Testis (tissue), 3 donors: Measurements from ENCODE around the gene MAP4. TPM values are rescaled to one million over a fixed set of nuclear protein-coding genes. Genes with fewer than 3 reads are reported as not detected.
A peak's percentile ranks its signal among the peaks of the same experiment; 100 is the strongest.

Experiments
- DNase-seq: peaks from one replicate; pipeline ENCODE4 v3.0.0-alpha.2; 2019
- H3K27ac ChIP-seq, 2 donors: fragments of 200-600 bp; sonication (generic); one replicate each; pipeline ENCODE4 v1.5.1; 2019
- H3K27me3 ChIP-seq: fragments of 200-600 bp; sonication (generic); one replicate; pipeline ENCODE4 v1.5.1; 2019
- H3K36me3 ChIP-seq: fragments of 200-600 bp; sonication (generic); one replicate; pipeline ENCODE4 v1.5.1; 2017; ENCODE audit warnings: low read depth; ENCODE audit errors: missing control alignments
- H3K4me1 ChIP-seq: fragments of 200-600 bp; sonication (generic); one replicate; pipeline ENCODE4 v1.5.1; 2019
- H3K4me3 ChIP-seq, 2 donors: fragments of 200-600 bp; sonication (generic); one replicate each; pipeline ENCODE4 v1.5.1; 2017 to 2019
- H3K9me3 ChIP-seq: fragments of 200-600 bp; sonication (generic); one replicate; pipeline ENCODE4 v1.5.1; 2017
- POLR2A ChIP-seq: fragments of 450-650 bp; IDR thresholded peaks from one replicate; pipeline ENCODE4 v1.6.1; 2017; ENCODE audit warnings: antibody characterized with exemption, mild to moderate bottlenecking, moderate library complexity
- WGBS, 2 donors: methylation state at CpG; one replicate each; pipeline ENCODE4 v1.1.5; 2018; 5-methylcytosine and 5-hydroxymethylcytosine counted together
- intact Hi-C: fragments of 100-400 bp; cut with DNase I; formaldehyde crosslinking; loops from one replicate; pipeline ENCODE4 v1.15.1; 2023; ENCODE audit warnings: low total_unique reads
- polyA plus RNA-seq: library from polyadenylated mRNA; stranded (reverse); fragments of 350-450 nt; fragmentation: Illumina TruSeq; extraction: RNeasy Lipid Tissue Mini Kit (QIAGEN cat#74804); gene quantifications from one replicate; pipeline ENCODE4 v1.2.3, GENCODE V29; 2014; ENCODE audit warnings: low read depth, low replicate concordance; ENCODE audit not compliant: insufficient read depth
- total RNA-seq, 2 donors: library from RNA; depleted of rRNA; stranded (reverse); fragments of >200 nt; gene quantifications; one replicate each; pipeline ENCODE4 v1.2.3, GENCODE V29; 2016
- TF ChIP-seq, protein P1 (sequence below), 3 experiments: fragments of 450-650 bp in 2 of 3; fragments of 200-600 bp in 1 of 3; sonication (generic) in 1 of 3; IDR thresholded peaks; one replicate each; pipeline ENCODE4 v1.5.1; 2016 to 2019; ENCODE audit warnings: antibody characterized with exemption in 3 of 3, mild to moderate bottlenecking in 2 of 3, moderate library complexity in 1 of 3

The MAP4 gene
- total and polyA plus RNA-seq, 3 donors from 2014 or later = 195 to 241 (median 226) TPM

DNA sequence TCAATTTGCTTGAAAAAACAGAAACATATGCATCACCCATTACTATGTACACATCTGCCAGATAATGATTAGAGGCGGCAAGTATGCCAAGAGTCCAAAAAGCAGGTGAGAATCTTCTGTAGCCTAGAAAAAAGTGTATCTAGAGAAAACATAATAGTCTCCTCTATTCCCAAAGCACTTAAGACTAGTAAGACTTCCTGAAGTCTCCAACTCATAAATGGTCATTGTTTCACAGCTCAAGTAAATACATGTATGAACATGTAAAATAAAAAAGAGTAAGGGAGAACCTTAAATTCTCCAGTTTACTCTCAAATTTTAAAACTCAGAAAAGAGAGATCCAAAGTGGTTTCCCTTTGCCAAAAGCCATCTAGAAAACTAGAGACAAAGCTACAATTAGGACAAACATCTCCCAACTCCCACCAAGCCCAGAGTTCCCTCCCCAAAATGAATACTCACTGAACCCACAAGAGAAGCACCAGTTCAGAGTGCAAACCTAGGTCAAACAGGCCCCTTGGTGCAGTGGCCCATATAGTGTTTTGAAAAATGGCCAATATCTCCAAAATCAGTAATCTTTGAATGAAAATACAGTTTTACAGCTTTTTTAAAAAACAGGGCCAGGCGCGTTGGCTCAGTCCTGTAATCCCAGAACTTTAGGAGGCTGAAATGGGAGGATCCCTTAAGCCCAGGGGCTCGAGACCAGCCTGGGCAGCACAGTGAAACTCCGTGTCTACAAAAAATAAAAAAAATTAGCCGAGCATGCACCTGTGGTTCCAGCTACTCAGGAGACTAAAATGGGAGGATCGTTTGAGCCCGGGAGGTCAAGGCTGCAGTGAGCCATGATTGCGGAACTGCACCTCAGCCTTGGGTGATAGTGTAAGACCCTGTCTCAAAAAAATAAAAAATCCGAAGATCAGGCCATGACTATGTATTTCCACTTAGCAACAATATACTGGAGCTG lies 11.0 kb upstream of the MAP4 start:
- peak overlapping the region in 1 of 2 donors; percentile 1 for H3K27ac ChIP-seq
- intact Hi-C loops = no loop called here
- TF ChIP-seq POLR2A = no peak
- TF ChIP-seq, protein P1, sequence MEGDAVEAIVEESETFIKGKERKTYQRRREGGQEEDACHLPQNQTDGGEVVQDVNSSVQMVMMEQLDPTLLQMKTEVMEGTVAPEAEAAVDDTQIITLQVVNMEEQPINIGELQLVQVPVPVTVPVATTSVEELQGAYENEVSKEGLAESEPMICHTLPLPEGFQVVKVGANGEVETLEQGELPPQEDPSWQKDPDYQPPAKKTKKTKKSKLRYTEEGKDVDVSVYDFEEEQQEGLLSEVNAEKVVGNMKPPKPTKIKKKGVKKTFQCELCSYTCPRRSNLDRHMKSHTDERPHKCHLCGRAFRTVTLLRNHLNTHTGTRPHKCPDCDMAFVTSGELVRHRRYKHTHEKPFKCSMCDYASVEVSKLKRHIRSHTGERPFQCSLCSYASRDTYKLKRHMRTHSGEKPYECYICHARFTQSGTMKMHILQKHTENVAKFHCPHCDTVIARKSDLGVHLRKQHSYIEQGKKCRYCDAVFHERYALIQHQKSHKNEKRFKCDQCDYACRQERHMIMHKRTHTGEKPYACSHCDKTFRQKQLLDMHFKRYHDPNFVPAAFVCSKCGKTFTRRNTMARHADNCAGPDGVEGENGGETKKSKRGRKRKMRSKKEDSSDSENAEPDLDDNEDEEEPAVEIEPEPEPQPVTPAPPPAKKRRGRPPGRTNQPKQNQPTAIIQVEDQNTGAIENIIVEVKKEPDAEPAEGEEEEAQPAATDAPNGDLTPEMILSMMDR (IDR thresholded peaks at IDR 0.05) = no peak
- H3K36me3 ChIP-seq = no peaks in the 10 kb centered on the region
- no peak overlapping the region for H3K4me3 ChIP-seq
- H3K4me1 ChIP-seq = peaks cover 21% of the 10 kb centered on the region
- H3K27me3 ChIP-seq = no peaks in the 10 kb centered on the region
- H3K9me3 ChIP-seq = no peaks in the 10 kb centered on the region
- no peak for DNase-seq
- WGBS, 2 donors = 56 to 73% methylated on average over 10 of the region's 10 CpGs

DNA sequence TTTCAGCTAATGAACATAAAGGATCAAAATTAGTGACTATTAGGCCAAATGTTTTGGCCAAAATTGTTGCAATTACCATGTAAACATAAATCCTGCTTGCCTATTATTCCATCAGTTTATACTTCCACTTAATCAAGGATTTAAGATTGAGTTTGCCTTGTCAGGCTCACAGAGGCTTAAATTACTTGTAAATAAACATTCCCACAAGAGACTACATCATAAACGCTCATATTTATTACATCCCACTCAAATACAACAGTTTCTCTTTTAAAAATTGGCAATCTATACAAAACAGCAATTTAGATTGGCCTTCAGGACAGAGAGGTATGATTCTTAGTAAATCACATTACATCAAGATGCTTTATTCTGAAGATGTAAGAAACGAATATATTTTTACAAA lies 9.9 kb upstream of the MAP4 start:
- intact Hi-C loops = no loop called here
- no peaks in the 10 kb centered on the region for H3K27me3 ChIP-seq
- 73 to 76% methylated on average over 2 of the region's 2 CpGs for WGBS, 2 donors
- no peak overlapping the region for H3K4me3 ChIP-seq
- no peaks in the 10 kb centered on the region for H3K9me3 ChIP-seq
- no peaks in the 10 kb centered on the region for H3K36me3 ChIP-seq
- no peak overlapping the region for H3K27ac ChIP-seq
- H3K4me1 ChIP-seq = peaks cover 19% of the 10 kb centered on the region
- DNase-seq = no peak
- no peak for TF ChIP-seq POLR2A
- TF ChIP-seq, protein P1 (IDR thresholded peaks at IDR 0.05) = no peak

DNA sequence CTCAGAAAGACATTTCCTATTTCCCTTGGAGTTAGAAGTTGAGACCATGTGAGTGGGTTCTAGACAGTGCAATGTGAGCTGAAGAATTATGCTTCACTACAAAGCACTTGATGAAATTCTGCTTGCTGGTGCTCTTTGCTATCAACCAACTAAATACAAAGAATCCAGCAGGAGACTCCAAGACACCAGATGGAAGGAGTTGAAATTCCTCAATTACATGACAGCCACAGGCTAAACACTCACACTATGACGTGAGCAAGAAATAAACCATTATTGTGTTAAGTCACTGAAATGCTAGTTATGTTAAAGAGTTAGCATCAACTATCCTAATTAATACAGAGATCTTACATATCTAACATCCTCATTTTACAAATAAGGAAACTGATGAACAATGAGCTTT lies 8.2 kb upstream of the MAP4 start:
- peaks cover 19% of the 10 kb centered on the region for H3K4me1 ChIP-seq
- 42 to 67% methylated on average over 1 of the region's 1 CpG for WGBS, 2 donors

DNA sequence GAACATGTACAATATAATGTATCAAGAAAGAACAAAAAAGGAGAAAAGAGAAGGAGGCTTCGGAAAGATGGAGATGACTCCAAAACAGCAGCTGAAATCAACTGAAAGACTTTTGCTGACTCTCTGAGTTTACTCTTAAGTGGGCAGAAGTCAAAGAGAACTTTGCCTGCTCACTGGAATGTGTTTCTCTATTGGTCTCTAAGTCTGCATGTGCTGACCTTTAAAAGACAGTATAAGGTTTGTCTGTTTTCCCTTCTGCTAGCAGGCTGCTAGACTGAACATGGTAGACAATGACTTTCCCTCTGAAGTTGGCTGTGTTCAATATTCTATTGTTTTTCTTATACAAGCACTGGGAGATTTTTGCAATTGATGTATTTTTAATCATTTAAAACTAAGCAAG lies 7.2 kb upstream of the MAP4 start:
- no peaks in the 10 kb centered on the region for H3K9me3 ChIP-seq
- H3K27me3 ChIP-seq = no peaks in the 10 kb centered on the region
- H3K36me3 ChIP-seq = no peaks in the 10 kb centered on the region
- WGBS, 2 donors = 29 to 36% methylated on average over 1 of the region's 1 CpG
- intact Hi-C loops = no loop called here
- H3K4me3 ChIP-seq = no peak overlapping the region
- DNase-seq = no peak
- TF ChIP-seq POLR2A = no peak
- TF ChIP-seq, protein P1 (IDR thresholded peaks at IDR 0.05) = no peak
- H3K27ac ChIP-seq = no peak overlapping the region
- peaks cover 19% of the 10 kb centered on the region for H3K4me1 ChIP-seq

More for the DNA sequence above, 8.2 kb upstream of the MAP4 start:
- Histone ChIP-seq H3K4me3 (no peak overlapping the region), H3K9me3 (no peaks in the 10 kb centered on the region), H3K27ac (no peak overlapping the region), H3K36me3 (no peaks in the 10 kb centered on the region), H3K27me3 (no peaks in the 10 kb centered on the region)
- intact Hi-C loops = no loop called here
- TF ChIP-seq, protein P1 (IDR thresholded peaks at IDR 0.05) = no peak
- TF ChIP-seq POLR2A = no peak
- DNase-seq = no peak

DNA sequence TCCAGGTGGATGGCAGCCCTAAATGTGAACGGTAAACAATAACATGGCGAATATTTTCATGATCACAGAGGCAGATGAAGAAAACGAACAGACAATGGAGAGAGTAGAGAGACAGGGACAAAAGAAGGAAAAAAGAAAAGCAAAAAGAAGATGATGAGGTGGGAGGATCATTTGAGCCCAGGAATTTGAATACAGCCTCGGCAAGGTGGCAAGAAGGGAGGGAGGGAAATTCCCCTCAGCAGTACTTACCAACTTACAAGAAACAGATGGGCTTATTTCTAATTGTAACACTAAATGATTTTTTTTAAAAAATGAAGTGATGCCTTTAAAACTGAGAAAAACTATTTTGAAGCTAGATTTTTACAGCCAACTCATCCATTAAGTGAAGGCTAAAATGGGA lies 6.0 kb upstream of the MAP4 start:
- WGBS, 2 donors = 81 to 86% methylated on average over 4 of the region's 4 CpGs
- H3K27me3 ChIP-seq = no peaks in the 10 kb centered on the region
- TF ChIP-seq, protein P1 (IDR thresholded peaks at IDR 0.05) = no peak
- DNase-seq = no peak
- H3K4me3 ChIP-seq = no peak overlapping the region
- H3K4me1 ChIP-seq = peaks cover 17% of the 10 kb centered on the region
- no peaks in the 10 kb centered on the region for H3K9me3 ChIP-seq
- H3K36me3 ChIP-seq = no peaks in the 10 kb centered on the region
- H3K27ac ChIP-seq = no peak overlapping the region
- intact Hi-C loops = no loop called here
